ENCODE data around the gene CLIP2. TPM values are rescaled to one million over a fixed set of nuclear protein-coding genes. Genes with fewer than 3 reads are reported as not detected.

Gene CLIP2
- total RNA-seq, 1 donor from 2014 or later, result 24.3 TPM

GRCh38 chr7:74365322-74366022 is 76.3 kb downstream of the CLIP2 start:
- TF ChIP-seq CTCF (IDR thresholded peaks at IDR 0.05), result no peak
- Histone ChIP-seq H3K36me3 (no peaks in the 10 kb centered on the region), H3K9me3 (no peaks in the 10 kb centered on the region), H3K4me1 (no peaks in the 10 kb centered on the region), H3K4me3 (no peak overlapping the region), H3K27ac (no peak overlapping the region), H3K27me3 (no peaks in the 10 kb centered on the region)
- ATAC-seq (peak; percentile 77), DNase-seq (no peak)
- intact Hi-C loops (cut with DNase I), result no loop called here

GRCh38 chr7:74371381-74372341 is 82.5 kb downstream of the CLIP2 start:
- no peaks in the 10 kb centered on the region for H3K27me3 ChIP-seq
- H3K27ac ChIP-seq, result no peak overlapping the region
- no peak for TF ChIP-seq CTCF (IDR thresholded peaks at IDR 0.05)
- intact Hi-C loops (cut with DNase I), result no loop called here
- H3K36me3 ChIP-seq, result peaks cover 8% of the 10 kb centered on the region
- no peaks in the 10 kb centered on the region for H3K4me1 ChIP-seq
- peak; percentile 49 for ATAC-seq
- H3K9me3 ChIP-seq, result no peaks in the 10 kb centered on the region
- no peak overlapping the region for H3K4me3 ChIP-seq
- DNase-seq, result no peak

GRCh38 chr7:74372511-74373111 is 83.4 kb downstream of the CLIP2 start:
- Histone ChIP-seq H3K4me1 (no peaks in the 10 kb centered on the region), H3K27me3 (no peaks in the 10 kb centered on the region), H3K36me3 (peaks cover 13% of the 10 kb centered on the region), H3K4me3 (no peak overlapping the region), H3K9me3 (no peaks in the 10 kb centered on the region), H3K27ac (no peak overlapping the region)
- ATAC-seq (peak; percentile 42), DNase-seq (no peak)
- intact Hi-C loops (cut with DNase I), result no loop called here
- TF ChIP-seq CTCF (IDR thresholded peaks at IDR 0.05), result no peak

DNA sequence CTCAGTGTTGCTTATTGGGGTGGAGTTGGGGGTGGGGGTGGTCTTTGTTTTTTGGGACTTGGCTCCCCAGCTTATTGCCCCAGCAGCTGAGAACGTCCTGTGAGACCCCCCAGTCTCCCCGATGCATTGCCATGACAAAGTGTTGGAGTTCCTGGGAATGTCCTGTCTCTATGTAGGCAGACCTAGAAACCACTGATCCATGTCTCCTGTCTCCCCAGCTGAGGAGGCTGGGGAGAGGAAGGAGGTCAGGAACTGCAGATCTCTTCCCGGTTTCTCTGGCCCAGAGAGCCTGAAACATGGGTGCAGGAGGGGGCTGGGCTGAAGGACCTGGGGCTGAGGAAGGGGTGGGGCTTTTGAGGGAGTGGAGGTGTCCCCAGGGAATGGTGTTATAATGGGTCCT is 84.3 kb downstream of the CLIP2 start:
- DNase-seq (no peak), ATAC-seq (no peak)
- intact Hi-C loops (cut with DNase I), result no loop called here
- Histone ChIP-seq H3K36me3 (peaks cover 13% of the 10 kb centered on the region), H3K27ac (no peak overlapping the region), H3K4me3 (no peak overlapping the region), H3K4me1 (no peaks in the 10 kb centered on the region), H3K9me3 (no peaks in the 10 kb centered on the region), H3K27me3 (no peaks in the 10 kb centered on the region)
- no peak for TF ChIP-seq CTCF (IDR thresholded peaks at IDR 0.05)

DNA sequence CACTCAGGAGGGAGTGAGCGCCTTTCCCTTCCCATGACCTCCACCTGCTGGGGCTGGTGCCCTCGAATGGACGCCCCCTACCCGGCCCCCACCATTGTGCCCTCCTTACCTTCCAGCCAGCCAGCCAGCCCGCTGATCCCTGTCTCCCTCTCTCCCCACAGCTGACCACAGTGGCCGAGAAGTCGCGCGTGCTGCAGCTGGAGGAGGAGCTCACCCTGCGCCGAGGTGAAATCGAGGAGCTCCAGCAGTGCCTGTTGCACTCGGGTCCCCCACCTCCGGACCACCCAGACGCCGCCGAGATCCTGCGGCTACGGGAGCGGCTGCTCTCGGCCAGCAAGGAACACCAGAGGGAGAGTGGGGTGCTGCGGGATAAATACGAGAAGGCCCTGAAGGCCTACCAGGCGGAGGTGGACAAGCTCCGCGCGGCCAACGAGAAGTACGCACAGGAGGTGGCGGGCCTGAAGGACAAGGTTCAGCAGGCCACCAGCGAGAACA is 86.6 kb downstream of the CLIP2 start:
- H3K27me3 ChIP-seq, result no peaks in the 10 kb centered on the region
- H3K4me1 ChIP-seq, result no peaks in the 10 kb centered on the region
- peaks cover 13% of the 10 kb centered on the region for H3K36me3 ChIP-seq
- DNase-seq, result no peak
- H3K4me3 ChIP-seq, result no peak overlapping the region
- ATAC-seq, result no peak
- H3K9me3 ChIP-seq, result no peaks in the 10 kb centered on the region
- H3K27ac ChIP-seq, result no peak overlapping the region
- intact Hi-C loops (cut with DNase I), result no loop called here
- no peak for TF ChIP-seq CTCF (IDR thresholded peaks at IDR 0.05)
